ENCODE measurements around the gene DNAJC11.
"Not testable (repeated sequence)": the region's sequence is repeated elsewhere in the genome, so short reads cannot be mapped to it uniquely, and the experiment has no call there.

Gene DNAJC11

DNA sequence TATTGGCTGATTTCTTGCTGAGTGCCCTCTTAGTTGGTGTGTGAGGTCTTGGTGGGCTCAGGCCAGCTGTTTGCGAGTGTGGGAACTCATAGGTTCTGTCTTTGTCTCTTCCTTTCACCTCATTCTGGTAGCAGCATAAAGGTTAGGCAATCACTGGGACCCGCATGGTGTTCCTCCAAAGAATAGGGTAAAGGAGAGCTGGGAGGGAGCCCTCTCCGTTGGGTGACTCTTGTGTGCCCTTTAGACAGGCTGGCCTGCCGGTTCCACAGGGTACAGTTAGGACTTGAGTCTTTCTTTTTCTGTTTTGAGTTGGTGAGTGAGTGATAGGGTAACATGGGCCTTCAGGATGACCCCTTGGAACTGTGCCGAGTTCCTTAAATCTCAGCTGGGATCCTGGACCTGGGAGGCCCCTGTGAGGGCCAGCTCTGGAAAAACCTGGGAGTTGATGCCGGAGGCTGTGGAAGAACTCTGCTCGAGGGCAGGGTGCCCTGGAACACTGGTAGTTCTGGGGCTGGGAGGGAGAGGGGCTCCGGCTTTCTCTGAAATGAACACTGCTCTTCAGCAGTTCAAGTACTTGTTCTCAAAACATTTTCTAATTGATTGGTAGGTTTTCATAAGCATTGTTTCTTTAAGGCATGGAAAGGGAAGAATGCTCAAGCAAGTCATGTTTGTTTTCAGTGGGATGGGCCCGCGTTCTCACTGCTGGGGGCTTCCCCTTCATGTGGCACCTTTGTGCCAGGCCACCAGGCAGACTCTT is 79.0 kb downstream of the DNAJC11 start:
- DNase-seq = no peak

DNA sequence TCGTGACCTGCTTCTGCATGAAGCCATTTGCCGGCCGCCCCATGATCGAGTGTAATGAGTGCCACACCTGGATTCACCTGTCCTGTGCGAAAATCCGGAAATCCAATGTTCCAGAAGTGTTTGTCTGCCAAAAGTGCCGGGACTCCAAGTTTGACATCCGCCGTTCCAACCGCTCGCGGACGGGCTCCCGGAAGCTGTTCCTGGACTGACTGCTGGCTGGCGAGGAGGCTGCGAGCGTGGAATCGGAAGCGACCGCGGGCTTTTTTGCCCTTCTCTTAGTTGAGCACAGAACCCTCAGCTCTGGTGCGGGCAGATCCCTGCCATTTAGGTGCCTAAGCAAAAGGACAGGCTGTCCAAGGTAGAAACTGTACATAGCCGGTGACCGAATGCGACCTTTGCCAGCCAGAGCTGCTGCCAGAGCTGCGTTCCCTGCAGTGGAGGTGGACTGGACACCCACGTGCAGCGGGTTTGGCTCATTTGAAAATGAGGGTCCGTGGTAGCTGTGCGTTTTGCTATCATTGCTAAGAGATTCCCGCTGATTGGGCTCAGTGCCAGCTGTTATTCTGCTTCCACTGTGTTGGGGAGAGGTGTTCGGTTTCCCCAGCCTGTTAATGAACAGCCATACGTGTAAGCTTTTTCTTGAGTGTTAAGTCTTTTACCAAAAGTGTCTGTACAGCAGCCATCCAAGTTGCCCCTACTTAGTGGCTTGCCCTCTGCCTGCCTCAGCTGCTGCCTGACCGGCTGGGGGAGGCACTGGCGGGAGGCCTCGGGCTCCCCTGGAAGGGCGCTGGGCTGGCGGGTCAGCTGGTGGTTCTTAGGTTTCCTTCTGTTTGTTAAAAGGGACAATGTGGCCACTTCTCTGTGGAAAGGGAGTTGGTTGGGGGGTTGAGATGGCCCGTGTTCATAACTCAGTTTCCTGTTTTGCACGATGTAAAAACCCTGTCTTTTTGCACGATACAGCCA is 79.9 kb downstream of the DNAJC11 start:
- no peak for DNase-seq

DNA sequence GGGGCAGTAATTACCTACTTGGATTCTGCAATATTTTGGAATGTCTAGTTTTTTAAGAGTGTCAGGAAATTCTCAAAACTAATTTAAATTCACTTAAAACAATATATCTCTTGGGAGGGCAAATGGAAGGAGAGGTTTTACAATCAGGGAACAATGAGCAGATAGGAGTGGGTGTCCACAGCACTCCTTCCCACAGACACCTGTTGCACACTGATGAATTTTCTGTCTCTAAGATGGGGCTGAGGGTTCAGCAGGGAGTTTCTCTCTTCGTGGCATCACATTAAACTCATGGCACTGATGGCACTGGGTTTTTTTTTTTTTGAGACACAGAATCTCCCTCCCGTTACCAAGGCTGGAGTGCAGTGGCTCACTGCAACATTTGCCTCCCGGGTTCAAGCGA is 82.6 kb downstream of the DNAJC11 start:
- no peak for DNase-seq

DNA sequence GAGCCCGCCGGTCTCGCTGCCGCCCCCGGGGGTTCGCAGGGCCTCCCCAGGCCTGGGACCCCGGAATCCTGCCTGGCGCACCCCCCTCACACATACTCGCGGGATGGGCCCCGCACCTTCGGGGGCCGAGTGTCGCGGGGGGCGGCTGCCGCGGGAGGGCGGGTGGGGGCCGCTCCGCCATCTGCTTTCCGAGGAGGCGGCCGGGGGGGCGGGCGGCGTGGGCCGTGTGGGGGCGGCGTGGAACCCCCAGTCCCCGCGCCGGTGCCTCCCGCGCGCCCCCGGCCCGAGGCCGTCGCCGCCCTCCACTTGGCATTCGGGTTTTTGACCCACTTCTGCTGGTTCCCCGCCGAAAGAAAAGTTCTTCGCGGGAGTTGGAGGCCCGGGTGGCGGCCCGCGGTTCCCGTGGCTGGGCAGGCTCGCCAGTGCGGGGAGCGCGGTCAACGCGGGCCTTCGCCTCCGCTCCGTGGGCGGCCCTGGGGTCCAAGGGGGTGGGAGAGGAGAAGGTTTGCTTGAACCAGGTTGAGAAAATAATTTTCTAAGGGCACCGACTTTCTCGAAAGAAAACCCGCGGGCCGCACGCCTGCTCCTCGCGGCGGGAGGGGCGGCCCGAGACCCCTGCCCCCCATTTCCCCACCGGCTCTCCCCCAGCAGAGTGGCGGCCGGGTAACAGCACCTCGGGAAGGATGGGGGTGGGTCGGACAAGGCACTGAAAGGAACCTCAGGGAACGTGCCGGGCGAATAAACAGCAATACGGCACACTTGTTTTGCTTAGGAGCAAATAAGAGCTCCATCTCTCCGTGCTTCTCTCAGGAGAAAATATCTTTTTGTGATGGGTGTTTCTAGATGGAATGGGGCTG is 86.5 kb downstream of the DNAJC11 start:
- no peak for DNase-seq

DNA sequence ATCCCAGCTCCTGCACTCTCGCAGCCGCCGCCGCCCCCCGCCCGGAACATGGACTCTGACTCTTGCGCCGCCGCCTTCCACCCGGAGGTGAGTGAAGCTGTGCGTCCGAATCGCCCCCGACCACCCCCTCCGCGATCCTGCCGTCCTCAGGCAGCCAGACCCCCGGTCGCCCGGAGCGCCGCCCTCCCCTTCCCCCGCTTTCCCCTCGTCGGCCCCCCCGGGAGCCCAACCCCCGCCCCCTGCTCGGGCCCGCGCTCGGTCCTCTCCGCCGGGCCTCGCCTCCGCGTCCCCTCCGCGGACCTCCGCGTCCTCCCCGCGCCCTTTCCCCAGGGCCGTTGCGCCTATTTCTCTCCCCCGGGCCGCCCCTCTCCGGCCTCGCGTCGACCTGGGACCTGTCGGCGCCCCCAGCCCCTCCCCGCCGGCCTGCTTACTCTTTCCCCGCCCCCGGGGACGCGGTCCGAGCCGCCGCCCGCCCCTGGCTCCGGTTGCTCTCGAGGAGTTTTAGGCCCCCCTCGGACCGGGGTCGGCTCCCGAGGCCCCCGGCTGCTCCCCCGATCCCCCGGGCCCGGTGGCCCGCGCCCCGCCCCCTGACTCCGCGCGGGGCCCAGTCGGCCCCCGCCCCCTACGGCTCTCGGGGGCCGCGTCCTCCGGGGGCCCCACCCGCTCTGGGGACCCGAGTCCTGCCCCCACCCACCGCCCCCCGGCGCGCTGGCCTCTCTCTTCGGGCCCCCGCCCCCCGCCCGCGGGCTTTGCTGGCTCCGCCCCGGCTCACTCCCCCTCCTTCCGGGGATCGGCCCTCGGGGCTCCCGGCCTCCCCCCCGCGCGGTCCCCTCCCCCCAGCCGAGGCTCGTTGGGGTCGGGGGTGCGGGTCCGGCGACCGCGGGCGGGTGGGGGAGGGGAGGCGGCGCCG is 87.3 kb downstream of the DNAJC11 start:
- peak in 1 of 2 experiments; percentile 39 for DNase-seq

DNA sequence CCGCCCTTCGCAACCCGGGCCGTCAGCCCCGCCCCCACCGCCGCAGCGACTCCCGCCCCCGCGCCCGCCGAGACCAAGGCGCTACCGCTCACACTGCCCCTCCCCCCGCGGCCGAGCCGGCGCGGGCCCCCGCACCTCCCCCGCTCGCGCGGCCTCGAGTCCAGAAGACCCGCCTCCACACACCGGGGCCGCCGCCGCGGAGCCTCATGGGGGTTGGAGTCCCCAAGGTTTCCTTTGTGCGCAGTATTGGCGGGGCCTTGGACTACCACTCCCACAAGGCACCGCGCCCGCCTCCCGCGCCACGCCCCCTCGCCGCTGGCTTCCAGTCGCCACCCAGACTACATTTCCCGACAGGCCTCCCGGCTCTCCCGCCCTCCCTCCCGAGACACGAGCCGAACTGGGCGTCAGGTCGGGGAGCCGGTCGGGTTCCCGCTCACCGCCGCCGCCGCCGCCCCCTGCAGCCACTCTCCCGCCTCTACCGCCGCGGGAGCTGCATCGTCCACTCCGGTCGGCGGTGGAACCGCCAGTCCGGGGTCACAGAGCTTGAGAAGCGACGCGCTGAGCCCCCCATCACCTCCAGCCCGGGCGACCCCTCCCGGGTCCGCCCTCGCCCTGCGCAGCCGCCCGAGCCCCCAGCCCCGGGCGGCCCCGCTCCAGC is 88.1 kb downstream of the DNAJC11 start, which contains the start of gene PHF13:
Gene PHF13 (plus strand): TSS at position 371 of the 658 bp plus-strand sequence. CDS start 336 bp downstream, outside the sequence.
- DNase-seq = peak; percentile 99 to 100

DNA sequence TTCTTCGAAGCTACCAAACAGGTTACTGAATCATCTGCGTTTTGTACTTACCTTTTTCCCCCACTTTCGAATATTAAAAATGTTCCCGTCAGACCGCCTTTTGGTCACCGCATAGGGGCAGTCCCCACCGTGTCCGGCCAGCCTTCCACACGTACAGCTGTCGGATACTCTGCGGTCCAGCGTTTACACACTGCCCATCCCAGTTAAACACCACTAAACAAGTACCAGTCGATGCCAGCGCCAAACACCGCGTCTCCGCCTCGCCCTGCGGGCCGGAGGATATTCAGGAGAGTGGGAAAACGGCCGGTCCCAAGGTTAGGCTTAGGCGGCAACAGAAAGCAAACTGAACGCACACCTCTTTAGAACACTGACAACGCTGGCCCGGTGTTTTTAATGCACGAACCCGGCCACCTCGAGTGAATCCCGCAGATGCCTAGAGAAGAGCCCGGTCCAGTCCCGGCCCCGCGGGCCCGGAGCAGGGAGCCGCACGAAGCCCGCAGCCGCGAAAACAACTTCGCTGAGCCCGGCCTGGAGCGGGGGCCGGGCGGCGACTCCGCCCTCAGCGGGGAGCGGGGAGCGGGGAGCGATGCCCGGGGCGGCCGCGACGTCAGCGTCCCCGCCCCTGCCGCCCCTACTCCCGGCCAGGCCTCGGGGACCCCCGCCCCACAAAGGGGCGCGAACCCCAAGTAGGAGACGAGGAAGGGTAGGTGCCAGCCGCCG is 88.8 kb downstream of the DNAJC11 start:
- peak; percentile 60 to 66 for DNase-seq

DNA sequence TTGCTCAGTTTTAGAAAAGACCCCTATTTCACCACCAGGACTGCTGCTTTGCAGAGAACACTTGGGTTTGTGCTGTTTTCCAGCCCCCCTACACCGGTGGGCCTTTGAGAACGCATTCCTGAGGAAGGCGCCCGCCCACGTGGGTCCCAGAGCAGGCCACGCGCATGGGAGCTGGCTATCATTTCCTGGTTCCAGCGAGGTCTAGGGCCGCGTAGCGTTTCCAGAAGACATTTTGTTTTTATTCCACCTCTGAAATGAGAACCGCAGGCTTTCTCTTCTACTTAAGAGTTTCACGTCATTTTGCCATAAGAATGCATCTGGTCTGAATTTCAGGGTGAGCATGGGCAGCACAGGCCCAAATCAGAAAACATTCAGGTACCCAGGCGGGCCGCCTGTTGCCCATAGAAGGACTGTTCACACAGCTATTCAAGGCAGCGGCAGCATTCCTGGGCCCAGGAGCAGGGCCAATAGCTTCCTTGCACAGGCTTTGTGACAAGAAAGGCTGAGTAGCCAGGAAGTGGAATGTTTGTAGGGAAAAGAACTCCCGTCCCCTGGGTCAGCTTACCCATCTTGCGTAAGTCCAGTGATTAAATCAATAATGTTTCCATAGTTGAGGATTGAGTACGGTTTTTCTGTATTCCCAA is 97.6 kb downstream of the DNAJC11 start:
- no peak for DNase-seq

DNA sequence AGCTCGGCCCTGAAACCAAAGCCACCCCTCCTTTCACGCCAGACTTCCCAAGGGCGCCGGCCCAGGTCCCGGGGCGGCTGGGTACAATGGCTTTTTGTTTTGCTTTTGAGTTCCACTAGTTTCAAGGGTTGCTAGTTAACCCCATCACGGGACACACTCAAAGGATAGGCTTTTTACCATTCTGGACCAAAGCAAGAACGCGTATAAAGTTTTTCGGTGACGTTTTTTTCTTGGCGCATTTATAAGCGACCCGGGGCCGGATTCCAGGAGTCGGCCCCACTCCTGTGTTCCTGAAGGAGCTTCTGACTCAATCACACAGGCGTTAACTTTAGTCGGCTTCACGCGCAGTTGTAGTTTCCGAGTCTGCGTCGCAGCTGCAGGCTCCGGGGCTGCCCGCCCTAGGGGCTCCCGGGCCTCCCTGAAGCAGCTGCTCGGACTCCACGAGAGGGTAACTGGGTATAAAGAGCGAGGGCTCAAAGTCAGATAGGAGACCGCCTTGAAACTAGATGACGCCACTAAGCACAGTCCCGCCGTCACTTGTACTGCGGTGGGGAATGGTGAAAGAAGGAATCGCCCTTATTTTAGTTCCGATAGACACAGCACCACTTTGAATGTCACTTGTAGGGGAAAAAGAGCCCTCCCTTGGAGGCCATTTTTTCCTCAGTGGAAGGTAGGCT is 98.2 kb downstream of the DNAJC11 start:
- DNase-seq = no peak

DNA sequence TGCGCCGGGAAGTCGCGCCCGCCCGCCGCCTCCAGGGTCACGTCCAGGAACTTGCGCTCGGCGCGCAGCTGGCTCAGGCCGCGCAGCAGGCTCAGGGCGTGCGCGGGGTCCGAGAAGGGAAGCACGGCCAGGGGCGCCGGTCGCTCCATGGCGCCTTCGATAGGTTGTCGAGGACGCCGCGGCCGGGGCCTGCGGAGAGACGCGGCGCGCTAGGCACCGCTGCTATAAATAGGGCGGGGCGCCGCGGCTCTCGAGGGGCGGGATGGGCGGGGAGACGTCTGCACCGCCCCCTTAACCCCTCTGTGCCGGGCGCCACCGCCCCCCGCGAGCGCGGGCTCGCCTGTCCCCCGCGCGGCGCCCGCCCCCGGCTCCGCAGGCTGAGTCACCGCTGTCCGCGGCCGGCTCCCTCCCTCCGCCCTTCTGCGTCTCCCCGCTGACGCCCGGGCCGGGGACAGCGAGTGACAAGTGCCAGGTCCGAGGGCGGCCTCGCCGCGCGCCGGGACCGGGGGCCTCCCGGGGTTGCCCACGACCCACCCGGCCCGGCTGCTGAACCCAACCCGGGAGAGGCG is 98.9 kb downstream of the DNAJC11 start, which contains the start of gene KLHL21:
Gene KLHL21 (minus strand): TSS at position 201 of the 569 bp plus-strand sequence. CDS start 52 bp downstream, at position 149.
- DNase-seq = peak; percentile 36 to 90

DNA sequence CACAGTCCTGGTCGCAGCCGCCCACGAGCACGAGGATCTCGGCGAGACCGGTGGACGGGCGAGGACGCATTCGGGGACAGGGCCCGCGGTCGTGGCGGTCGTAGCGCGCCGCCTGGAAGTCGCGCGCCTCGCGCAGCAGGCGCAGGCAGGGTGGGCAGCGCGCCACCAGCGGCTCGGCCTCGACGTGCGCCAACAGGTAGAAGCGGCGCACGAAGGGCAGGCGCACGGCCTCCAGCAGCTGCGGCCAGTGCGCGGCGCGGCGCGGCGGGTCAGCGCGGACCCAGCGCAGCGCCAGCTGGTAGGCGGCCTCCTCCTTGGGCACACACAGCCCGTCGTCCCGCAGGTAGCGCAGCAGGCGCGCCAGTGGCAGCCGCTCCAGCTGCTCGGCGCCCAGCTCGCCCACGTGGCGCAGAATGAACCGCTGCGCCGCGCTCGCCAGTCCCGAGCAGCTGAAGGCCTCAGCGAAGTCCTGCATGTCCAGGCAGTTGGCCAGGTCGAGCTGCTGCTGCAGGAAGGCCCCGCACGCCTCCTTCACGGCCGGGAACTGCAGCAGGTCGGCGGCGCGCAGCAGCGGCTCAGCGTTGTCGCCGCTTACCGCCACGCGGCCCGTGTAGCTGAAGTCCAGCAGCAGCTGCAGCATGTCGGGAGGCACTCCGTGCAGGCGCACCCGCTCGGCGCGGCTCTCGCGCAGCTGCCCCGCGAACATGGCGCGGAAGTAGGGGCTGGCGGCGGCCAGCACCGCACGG is 99.5 kb downstream of the DNAJC11 start:
- DNase-seq = no peak

DNA sequence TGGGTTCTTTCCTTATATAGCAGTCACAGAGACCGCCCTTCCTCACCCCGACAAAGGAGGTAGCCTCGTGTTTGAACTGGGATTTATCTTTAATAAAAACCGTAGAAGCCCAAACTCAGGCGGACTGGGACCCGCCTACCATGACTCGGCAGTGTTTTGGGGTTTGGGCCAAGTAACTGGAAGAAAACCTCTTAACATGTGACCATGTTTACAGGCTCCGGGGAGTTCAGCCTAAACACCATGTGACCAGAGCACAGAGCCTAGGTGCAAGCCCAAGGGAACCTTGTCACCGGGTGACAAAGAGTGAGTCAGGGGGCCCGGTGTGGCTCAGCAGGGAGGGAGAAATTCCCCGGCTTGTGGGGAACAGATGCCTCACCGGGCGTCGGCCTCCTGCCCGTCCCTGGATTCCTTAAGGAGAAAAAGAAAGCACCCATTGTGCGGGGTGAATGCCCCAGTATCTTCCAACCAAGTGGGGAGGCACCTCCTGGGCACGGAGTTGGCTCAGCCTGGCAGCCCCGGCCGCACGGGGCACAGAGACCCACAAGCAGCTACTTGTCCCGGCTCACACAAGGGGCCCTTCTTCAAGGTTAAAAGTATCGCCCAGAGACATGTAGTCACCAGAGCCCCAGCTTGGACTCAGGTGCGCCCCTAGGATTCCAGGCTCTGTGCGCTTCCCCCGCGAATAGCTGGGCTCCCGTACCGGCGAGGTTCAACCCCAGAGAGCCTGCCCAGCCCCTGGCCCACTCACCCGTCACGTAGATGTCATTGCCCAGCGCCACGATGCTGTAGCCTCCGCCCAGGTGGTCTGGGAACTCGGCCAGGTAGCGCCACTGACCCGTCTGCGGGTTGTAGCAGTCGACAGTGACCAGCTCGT is 100.3 kb downstream of the DNAJC11 start:
- peak; percentile 44 to 53 for DNase-seq

DNA sequence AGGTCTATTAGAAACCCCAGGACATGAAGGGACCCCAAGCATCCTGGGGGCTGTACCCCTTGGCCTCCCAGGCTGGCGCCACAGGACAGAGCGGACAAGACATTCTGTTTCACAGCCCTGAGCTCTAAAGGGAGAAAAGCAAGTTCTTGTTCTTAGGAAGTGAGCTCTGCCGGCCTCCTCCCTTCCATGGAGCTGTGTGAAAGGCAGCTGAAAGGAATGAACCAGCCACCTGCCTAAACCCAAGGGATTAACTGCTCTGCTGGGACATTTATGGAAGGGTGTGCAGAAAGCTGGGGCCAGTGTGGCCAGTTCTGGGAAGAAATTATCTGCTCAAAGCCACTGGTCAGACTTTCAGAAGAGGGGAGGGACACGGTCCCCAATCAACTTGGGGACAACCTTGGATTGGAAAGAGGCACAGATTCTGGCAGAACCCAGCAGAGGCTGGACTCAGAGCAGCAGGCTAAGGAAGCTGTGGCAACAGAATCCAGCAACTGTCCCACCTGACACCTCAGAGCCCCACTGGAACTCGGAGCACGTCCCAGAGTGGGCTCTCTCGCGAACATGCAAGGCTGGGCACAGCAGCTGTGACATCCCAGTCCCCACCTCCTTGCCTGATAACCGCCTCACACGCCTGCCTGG is 101.1 kb downstream of the DNAJC11 start:
- DNase-seq = no peak

DNA sequence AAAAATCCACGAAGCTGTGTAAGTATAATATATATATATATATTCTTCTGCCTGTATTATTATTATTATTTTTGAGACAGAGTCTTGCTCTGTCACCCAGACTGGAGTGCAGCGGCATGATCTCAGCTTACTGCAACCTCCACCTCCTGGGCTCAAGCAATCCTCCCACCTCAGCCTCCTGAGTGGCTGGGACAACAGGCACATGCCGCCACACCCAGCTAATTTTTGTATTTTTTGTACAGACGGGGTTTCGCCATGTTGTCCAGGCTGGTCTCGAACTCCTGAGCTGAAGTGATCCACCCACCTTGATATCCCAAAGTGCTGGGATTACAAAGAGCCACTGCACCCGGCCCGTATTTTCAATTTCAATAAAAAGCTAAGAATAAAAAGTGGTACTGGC is 101.6 kb downstream of the DNAJC11 start:
- not testable (repeated sequence) for DNase-seq

DNA sequence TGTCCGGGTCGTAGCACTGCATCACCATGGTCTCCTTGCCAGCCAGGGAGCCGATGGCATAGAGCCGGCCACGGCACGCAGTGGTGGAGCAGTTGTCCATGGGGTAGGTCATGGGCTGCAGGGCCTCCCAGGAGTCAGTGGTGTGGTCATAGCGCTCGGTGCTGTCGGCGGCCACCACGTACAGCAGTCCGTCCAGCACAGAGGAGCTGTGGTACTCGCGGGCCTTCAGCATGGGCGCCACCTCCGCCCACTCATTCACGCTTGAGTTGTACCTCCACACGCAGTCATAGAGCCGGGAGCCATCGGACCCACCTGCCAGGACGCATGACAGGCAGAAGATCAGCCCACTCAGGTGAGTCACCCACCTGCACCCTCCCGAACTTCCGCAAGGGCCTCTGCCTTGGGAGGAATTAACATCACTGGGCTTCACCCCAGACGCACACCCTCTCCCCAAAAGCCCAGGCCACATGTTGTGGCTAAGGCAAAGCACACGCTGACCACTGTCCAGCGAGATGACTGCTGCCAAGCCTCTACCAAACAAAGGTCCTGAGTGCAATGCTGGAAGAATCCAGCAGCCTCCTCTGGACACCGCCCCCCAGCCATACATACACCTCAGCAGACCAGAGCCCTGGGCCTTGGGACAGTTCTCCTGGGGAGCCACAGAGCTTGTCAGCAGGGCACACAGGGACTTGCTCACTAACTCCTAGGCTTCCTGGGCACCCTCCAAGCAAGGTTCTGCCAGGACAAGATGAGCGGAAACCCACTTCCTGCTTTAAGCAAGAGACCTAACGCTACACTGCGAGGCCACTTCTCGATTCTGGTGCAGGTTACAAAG is 102.3 kb downstream of the DNAJC11 start:
- DNase-seq = no peak

DNA sequence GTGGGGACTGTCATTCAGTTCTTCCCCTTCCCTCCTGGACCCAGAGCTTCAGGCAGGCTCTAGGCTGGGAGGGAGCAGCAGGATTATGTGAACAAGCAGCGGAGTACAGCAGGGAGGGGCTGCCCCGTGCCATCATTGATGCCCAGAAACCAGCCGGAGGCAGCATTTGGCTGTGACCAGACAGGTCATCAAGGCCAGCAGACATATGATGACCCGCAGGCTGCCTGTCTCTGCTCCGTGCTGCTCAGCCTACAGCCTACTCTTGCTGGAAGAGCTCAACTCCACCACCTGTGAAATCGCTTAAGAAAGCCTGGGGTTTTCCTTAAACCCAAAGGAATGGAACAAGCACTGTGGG is 103.9 kb downstream of the DNAJC11 start:
- DNase-seq = no peak

All from NCI-H446 (cell line).